G401.6 (cell line): ENCODE results near the gene CHI3L2.

Experiments used
- FAIRE-seq: peaks from 2 replicates; lab custom pipeline; 2012; peaks lifted over from hg19 to GRCh38; lab: Jason Lieb, UNC

CHI3L2 gene

DNA sequence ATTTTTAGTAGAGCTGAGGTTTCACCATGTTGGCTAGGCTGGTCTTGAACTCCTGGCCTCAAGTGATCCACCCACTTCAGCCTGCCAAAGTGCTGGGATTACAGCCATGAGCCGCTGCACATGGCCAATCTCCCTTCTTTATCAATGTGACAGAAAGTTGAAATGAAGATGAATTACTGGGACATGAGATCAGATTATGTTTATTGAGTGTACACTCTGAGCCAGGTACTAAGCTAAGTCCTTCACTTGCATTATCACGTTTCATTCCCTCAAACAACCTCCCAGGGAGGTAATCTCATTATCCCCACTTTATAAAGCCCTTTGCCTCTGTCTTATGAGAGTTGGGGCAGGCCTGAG lies 6.3 kb upstream of the CHI3L2 start:
- FAIRE-seq = no peak

- FAIRE-seq = no peak
Observed at GRCh38 chr1:111221633-111222291, 5.8 kb upstream of the CHI3L2 start.

GRCh38 chr1:111222308-111223125 lies 5.0 kb upstream of the CHI3L2 start:
- no peak for FAIRE-seq

DNA sequence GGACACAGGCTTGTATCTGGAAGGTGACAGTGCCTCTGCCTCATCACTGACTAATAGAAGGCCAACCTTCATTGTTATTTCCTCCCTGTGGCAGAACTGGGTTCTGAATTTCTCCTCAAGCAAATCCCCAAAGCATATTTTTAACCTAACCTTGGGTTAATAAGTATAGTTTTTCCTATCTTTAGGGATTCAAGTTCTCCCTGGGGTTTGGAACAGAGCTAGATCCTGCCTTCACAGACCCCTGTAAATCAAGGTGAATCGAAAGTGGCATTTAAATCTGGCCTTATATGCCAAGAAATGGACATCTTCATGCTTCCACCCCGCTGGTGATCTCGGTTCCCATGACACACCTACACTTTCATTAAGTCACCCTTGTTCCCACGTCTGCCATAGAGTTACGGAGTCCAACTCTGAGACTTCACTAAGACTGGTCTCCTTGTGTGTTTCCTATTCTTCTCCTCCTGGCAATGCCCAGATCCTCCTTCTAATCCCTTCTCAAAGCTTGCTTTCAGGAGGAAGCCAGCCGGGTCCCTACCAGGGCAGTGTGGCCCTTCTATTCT lies 4.3 kb upstream of the CHI3L2 start:
- no peak for FAIRE-seq

GRCh38 chr1:111225091-111225490 lies 2.4 kb upstream of the CHI3L2 start:
- FAIRE-seq = no peak

GRCh38 chr1:111225717-111226400 lies 1.7 kb upstream of the CHI3L2 start:
- no peak for FAIRE-seq

- FAIRE-seq = no peak
Observed at GRCh38 chr1:111227851-111228747, 586 bp downstream of the CHI3L2 start.

DNA sequence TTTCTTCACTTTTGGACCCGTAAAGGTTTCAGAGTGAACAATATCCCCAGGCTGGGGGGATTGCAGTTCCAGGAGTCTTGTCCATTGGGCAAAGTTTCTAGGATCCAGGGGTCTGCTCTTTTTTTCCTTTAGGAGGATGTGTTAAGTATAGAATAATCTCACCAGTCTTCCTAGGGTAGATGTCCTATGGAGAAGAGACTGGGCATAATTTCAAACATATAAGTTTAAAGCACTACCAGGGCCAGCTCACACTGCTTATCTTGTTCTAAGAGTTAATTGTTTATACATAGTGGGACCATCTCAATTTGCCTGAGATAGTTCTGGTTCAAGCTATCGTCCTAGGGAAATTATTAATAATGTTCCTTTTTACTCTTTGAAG lies 1.2 kb downstream of the CHI3L2 start:
- no peak for FAIRE-seq

- FAIRE-seq = no peak
Observed at GRCh38 chr1:111232134-111232533, 4.6 kb downstream of the CHI3L2 start.

DNA sequence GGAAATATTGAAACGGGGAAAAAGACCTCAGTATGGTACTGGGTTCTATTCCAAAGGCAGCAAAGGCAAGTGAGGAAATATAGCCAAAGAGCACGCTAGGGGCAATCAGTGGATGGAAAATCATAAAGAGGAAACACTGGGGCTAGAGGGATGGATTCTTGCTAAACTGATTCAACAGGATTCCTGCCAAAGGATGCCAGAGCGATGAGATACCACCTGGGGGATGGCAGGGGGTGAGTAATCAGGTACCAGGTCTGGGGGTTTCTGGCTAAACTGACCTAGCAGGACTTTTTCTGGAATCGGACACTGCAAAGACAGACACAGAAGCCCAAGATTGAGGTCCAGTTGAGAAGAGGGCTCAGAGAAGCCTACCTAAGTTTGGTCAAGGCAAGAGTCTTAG lies 6.7 kb downstream of the CHI3L2 start:
- no peak for FAIRE-seq

DNA sequence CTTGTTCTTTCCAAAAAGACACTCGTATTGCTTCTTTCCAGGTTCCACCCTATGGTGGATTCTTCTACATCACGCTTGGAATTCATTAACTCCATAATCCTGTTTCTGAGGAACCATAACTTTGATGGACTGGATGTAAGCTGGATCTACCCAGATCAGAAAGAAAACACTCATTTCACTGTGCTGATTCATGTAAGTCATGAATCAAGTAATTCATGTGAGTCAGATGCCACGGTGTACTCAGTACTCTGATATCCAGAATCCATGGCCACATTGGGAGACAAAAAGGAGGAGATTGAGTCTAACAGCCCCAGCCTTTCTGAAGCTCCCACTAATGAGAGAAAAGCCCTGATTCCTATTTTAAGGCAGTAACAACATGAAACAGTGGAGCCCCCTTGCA lies 7.4 kb downstream of the CHI3L2 start:
- FAIRE-seq = no peak

DNA sequence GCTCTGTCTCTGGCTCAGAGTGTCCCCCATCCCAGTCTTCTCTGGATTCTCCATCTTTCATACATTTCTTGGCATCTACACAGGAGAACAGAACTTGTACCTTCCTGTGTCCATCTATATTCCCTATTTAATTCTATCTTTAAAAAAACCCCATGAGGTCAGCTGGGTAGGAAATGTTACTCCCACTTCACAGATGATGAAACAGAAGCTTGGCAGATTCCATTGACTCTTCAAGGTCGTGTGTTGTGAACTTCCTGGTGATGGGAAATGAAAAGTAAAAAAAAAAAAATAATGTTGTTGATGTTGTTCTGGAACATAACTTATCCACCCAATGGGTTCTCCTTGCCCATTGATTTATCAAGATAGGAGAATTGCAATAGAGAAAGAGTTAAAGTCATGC lies 8.9 kb downstream of the CHI3L2 start:
- no peak for FAIRE-seq

GRCh38 chr1:111236806-111237205 lies 9.3 kb downstream of the CHI3L2 start:
- no peak for FAIRE-seq

- FAIRE-seq = no peak
Observed at GRCh38 chr1:111238056-111238795, 10.7 kb downstream of the CHI3L2 start.

GRCh38 chr1:111241797-111242196 lies 14.3 kb downstream of the CHI3L2 start:
- no peak for FAIRE-seq

GRCh38 chr1:111242805-111243523 lies 15.5 kb downstream of the CHI3L2 start:
- FAIRE-seq = no peak

DNA sequence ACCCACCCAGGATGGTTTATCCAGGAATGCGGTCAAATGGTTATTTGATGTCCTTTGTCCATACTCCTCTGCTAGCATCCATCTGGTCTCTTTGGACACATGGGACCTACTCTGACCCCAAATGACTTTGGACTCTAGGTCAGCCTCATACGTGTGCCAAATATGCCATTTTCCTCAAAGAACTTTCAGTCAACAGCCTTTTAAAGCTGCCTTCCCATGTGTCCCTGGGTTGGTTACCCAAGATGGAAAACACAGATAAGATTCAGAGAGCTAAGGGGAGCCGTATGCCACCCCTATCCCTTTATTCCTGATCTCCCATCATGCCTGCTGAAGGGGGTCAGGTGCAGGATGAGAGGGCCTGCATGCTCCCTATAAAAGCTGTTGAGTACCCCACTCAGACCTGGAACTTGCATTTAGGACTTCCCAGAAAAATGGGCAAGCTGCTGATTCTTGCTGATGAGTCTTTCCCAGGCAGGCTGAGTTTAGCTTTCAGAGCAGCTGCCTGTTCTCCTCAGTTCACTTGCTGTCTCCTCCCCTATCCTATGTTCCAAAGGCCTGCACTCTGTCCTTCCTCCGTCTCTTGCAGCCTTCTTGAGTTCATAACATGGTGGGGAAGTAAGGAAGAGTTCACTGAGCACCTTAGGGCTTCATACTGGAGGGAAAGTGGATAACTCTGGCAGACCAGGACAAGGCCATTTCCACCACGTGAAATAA lies 19.8 kb downstream of the CHI3L2 start:
- no peak for FAIRE-seq

- FAIRE-seq = no peak
Observed at GRCh38 chr1:111249960-111250359, 22.4 kb downstream of the CHI3L2 start.

GRCh38 chr1:111251570-111251969 lies 24.1 kb downstream of the CHI3L2 start:
- no peak for FAIRE-seq

- FAIRE-seq = no peak
Observed at GRCh38 chr1:111252786-111253185, 25.3 kb downstream of the CHI3L2 start.
